PC-9 (cell line): ENCODE results near the gene CORO1A. TPM values are rescaled to one million over a fixed set of nuclear protein-coding genes. Genes with fewer than 3 reads are reported as not detected.
"Not testable (repeated sequence)": the region's sequence is repeated elsewhere in the genome, so short reads cannot be mapped to it uniquely, and the experiment has no call there.

Experiments
- BruUV-seq: library from RNA; stranded (reverse); fragments of 400-500 nt; replicated peaks from 2 replicates; lab custom pipeline; 2021; lab: Mats Ljungman, UMichigan
- CTCF ChIA-PET: fragments of 300-600 bp; sonication (Branson Sonifier 250); formaldehyde crosslinking; loops from one replicate; lab custom pipeline; 2022; ENCODE audit warnings: antibody characterized with exemption; lab: Charles Lee
- POLR2A ChIA-PET: fragments of 300-600 bp; sonication (Branson Sonifier 250); formaldehyde crosslinking; loops from one replicate; lab custom pipeline; 2022; ENCODE audit warnings: antibody characterized with exemption; ENCODE audit not compliant: unreplicated experiment; lab: Charles Lee
- DNase-seq, 2 experiments: peaks; one replicate each; pipeline versions ENCODE4 v3.0.0 to v3.0.0-alpha.2; 2015 to 2022; ENCODE audit warnings: mixed read lengths in 1 of 2
- H2AFZ ChIP-seq: fragments of 200-600 bp; sonication (generic); 2 replicates; pipeline ENCODE4 v1.8.1; 2017; ENCODE audit warnings: antibody characterized with exemption
- H3F3A ChIP-seq: fragments of 200-600 bp; sonication (generic); 2 replicates; pipeline ENCODE4 v1.8.1; 2017; ENCODE audit warnings: antibody characterized with exemption, mild to moderate bottlenecking, low read depth; ENCODE audit not compliant: insufficient read depth
- H3K27ac ChIP-seq: fragments of 200-600 bp; sonication (generic); 2 replicates; pipeline ENCODE4 v1.6.1; 2016; ENCODE audit warnings: mixed run types
- H3K27me3 ChIP-seq: fragments of 200-600 bp; sonication (generic); 2 replicates; pipeline ENCODE4 v1.6.1; 2016; ENCODE audit warnings: low read depth, mixed run types; ENCODE audit not compliant: insufficient read depth
- H3K36me3 ChIP-seq: fragments of 200-600 bp; sonication (generic); 2 replicates; pipeline ENCODE4 v1.6.1; 2016; ENCODE audit warnings: low read depth, mixed run types
- H3K4me1 ChIP-seq: fragments of 200-600 bp; sonication (generic); replicated peaks from 2 replicates; pipeline ENCODE4 v1.6.1; 2016; ENCODE audit warnings: mixed run types; ENCODE audit not compliant: insufficient read depth
- H3K4me2 ChIP-seq: fragments of 200-600 bp; sonication (generic); 2 replicates; pipeline ENCODE4 v1.6.1; 2017; ENCODE audit warnings: mixed run types
- H3K4me3 ChIP-seq: fragments of 200-600 bp; sonication (generic); 2 replicates; pipeline ENCODE4 v1.6.1; 2016; ENCODE audit warnings: mixed run types
- H3K79me2 ChIP-seq: fragments of 200-600 bp; sonication (generic); 2 replicates; pipeline ENCODE4 v1.6.1; 2017; ENCODE audit warnings: low read depth, mixed run types
- H3K9me2 ChIP-seq: fragments of 200-600 bp; sonication (generic); 2 replicates; pipeline ENCODE4 v1.8.1; 2017; ENCODE audit warnings: mild to moderate bottlenecking; ENCODE audit not compliant: insufficient read depth
- H3K9me3 ChIP-seq: fragments of 200-600 bp; sonication (generic); 2 replicates; pipeline ENCODE4 v1.8.1; 2016; ENCODE audit warnings: low read depth; ENCODE audit not compliant: insufficient read depth
- H4K20me1 ChIP-seq: fragments of 200-600 bp; sonication (generic); 2 replicates; pipeline ENCODE4 v1.8.1; 2017; ENCODE audit not compliant: insufficient read depth
- intact Hi-C: fragments of 100-400 bp; cut with micrococcal nuclease; formaldehyde crosslinking; loops from one replicate; pipeline ENCODE4 v1.10.0; 2022; ENCODE audit not compliant: unreplicated experiment
- total RNA-seq: library from RNA; stranded (reverse); gene quantifications from 2 replicates; pipeline ENCODE4 v1.2.3, GENCODE V29; 2021

CORO1A gene
- total RNA-seq, 1 experiment from 2014 or later = 7.9 TPM

DNA sequence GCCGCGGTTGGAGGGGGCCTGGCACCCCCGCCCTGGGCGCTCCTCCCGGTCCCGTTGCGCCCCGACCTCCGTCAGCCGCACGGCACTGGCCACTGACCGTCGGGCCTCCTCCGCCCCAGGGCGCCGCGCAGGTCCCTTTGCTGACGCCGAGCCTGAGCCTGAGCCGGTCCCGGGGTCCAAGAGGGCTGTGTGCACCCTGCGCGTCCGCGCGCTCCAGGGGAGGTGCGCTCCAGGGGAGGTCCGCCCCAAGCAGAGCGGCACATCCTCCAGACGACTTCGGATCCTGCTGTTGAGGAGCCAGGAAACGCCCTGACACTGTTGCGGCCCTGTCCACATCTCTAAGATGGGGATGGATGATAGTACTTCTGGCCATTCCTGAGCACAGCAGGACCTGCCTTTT, 22.9 kb downstream of the CORO1A start:
- H3K9me2 ChIP-seq, POLR2A ChIA-PET, H3K4me1 ChIP-seq, H3K9me3 ChIP-seq, H2AFZ ChIP-seq, intact Hi-C loops, CTCF ChIA-PET, H3F3A ChIP-seq, H3K27me3 ChIP-seq, DNase-seq, H4K20me1 ChIP-seq, BruUV-seq, H3K79me2 ChIP-seq, H3K36me3 ChIP-seq: not testable (repeated sequence)
- H3K4me2 ChIP-seq = peak overlapping the region; percentile 68
- H3K27ac ChIP-seq = peak overlapping the region; percentile 54; the same call in 1 of the 2 replicates
- H3K4me3 ChIP-seq = peak overlapping the region; percentile 60; the same call in 1 of the 2 replicates

DNA sequence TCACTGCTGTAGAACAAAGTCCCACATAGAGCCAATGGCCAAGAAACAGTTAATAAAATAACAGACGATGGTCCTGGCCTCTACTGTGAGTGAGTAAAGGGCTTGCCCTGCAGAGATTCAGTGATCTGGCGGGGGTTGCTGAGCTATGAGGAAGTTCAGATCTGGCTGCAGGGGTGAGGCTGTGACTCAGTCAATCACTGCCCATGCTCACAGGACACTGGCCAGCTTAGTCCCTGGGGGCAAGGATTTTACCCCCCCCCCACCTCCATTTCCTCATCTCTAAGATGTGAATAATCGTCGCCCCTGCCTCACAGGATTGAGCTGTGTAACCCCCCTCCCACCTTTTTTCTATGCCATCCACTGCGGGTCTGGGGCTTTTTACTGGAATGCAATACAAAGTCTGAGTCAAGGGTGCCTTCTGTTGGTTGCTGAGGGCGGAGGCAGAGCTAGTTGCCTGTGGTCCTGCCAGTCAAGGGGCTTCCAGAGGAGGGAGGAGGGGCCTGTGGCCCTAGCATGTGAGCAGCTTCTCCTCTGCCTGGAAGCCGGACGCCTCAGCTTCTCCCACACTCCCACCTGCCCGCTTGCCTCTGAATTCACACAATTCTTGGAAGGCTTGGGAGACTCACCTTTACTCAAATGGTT, 23.8 kb downstream of the CORO1A start:
- H3K4me2 ChIP-seq, intact Hi-C loops, H2AFZ ChIP-seq, H3K4me1 ChIP-seq, H3K79me2 ChIP-seq, H3K36me3 ChIP-seq, H3K27me3 ChIP-seq, CTCF ChIA-PET, H3K27ac ChIP-seq, H3K4me3 ChIP-seq, H4K20me1 ChIP-seq, H3K9me3 ChIP-seq, H3F3A ChIP-seq, BruUV-seq, H3K9me2 ChIP-seq: not testable (repeated sequence)
- DNase-seq = peak in 1 of 2 experiments; percentile 83
- POLR2A ChIA-PET = interaction anchor here (0.5 to 0.7 kb wide), 3 partner anchors 62 to 200 kb away, joined by 3 to 5 read pairs (median 3); no protein-coding TSS in a partner anchor

DNA sequence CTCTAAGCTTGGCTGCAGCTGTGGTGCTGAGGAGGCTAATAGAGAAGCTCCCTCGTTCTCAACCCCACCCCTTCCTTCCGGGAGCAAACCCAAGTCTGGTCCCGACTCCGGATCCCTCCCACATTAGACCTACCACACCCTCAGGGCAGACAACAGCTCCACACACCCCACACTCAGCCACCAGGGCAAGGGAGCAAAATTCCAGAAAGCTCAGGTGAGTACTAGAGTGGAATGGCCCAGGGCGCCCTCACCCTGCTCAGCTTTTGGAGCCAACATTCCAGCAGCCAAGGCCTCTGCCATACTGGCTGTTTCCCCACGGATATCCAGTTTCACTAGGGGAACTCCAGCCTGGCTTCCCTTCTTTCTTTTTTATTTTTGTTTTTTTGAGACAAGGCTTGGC, 25.6 kb downstream of the CORO1A start:
- H3K27me3 ChIP-seq, H3K4me2 ChIP-seq, BruUV-seq, H3K36me3 ChIP-seq, H3K4me1 ChIP-seq, H3K79me2 ChIP-seq, H3K27ac ChIP-seq, H4K20me1 ChIP-seq, H3K9me3 ChIP-seq, H3K9me2 ChIP-seq, CTCF ChIA-PET, H3F3A ChIP-seq, POLR2A ChIA-PET, intact Hi-C loops, H3K4me3 ChIP-seq, H2AFZ ChIP-seq: not testable (repeated sequence)
- DNase-seq = peak in 1 of 2 experiments; percentile 93

DNA sequence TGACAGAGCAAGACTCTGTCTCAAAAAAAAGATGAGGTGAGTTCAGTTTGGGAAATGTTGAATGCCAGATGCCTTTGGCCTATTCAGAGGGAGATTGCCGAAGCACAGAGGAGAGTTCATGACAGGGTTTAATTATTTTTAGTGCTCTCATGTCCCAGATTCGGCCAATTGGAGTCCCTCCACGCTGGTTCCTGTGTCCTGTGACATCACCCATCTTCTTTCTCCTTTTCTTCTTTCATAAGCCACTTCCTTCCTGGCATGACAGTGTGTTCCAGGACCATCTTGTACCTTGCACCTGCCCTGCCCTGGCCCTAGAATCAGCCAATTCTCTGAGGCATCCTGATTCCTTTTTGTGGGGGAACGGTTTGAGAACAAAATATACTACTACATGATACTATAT, 28.0 kb downstream of the CORO1A start:
- POLR2A ChIA-PET, H3K27ac ChIP-seq, intact Hi-C loops, H3K4me3 ChIP-seq, BruUV-seq, H3K4me1 ChIP-seq, H3K36me3 ChIP-seq, H4K20me1 ChIP-seq, H3K27me3 ChIP-seq, DNase-seq, H2AFZ ChIP-seq, CTCF ChIA-PET, H3K79me2 ChIP-seq, H3K9me3 ChIP-seq, H3K4me2 ChIP-seq, H3K9me2 ChIP-seq, H3F3A ChIP-seq: not testable (repeated sequence)

DNA sequence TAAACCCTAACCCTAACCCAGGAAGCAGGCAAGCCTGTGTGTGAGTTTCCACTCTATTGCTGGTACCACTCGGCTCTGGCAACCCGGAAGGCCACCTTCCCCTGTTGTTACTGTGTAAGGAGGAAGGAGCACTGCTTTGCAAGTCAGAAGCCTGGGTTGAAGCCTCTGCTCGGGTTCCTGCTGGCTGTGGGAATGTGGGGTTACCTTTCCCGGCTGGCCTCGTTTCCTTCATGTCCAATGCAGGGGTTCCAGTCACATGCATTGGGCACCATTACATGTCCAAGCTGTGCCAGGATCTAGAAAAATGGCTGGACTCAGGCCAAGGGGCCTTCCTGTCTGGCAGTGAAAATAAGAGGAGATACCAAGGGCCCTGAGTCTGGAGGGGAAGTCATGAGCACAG, 33.7 kb downstream of the CORO1A start:
- H3K27ac ChIP-seq, H3K9me2 ChIP-seq, BruUV-seq, H3K4me3 ChIP-seq, H2AFZ ChIP-seq, H3K79me2 ChIP-seq, POLR2A ChIA-PET, H3K36me3 ChIP-seq, H3F3A ChIP-seq, H3K4me1 ChIP-seq, H3K27me3 ChIP-seq, CTCF ChIA-PET, H3K4me2 ChIP-seq, H3K9me3 ChIP-seq, intact Hi-C loops, H4K20me1 ChIP-seq: not testable (repeated sequence)
- DNase-seq = peak in 1 of 2 experiments; percentile 4

Other genes starting within 250 kb of the CORO1A start
- gene TMEM219, start 221.5 kb upstream of the CORO1A start, total RNA-seq = 141 and 203 TPM in 2 replicates
- 76.6 and 82.9 TPM in 2 replicates for gene TAOK2, start 209.7 kb upstream of the CORO1A start, total RNA-seq
- 27.0 and 27.3 TPM in 2 replicates for gene HIRIP3, start 188.0 kb upstream of the CORO1A start, total RNA-seq
- gene INO80E, start 187.4 kb upstream of the CORO1A start, total RNA-seq = 102 TPM in 2 replicates
- 11.0 and 11.3 TPM in 2 replicates for gene DOC2A, start 172.6 kb upstream of the CORO1A start, total RNA-seq
- gene C16orf92, start 160.4 kb upstream of the CORO1A start, total RNA-seq = not detected in 2 replicates
- gene TLCD3B, start 152.3 kb upstream of the CORO1A start, total RNA-seq = 5.8 and 9.7 TPM in 2 replicates
- 2,395 and 3,090 TPM in 2 replicates for gene ALDOA, start 117.8 kb upstream of the CORO1A start, total RNA-seq
- 246 and 268 TPM in 2 replicates for gene PPP4C, start 107.6 kb upstream of the CORO1A start, total RNA-seq
- 8.3 and 9.6 TPM in 2 replicates for gene TBX6, start 91.7 kb upstream of the CORO1A start, total RNA-seq
- gene YPEL3, start 87.4 kb upstream of the CORO1A start, total RNA-seq = 95.4 and 129 TPM in 2 replicates
- 27.5 and 32.1 TPM in 2 replicates for gene GDPD3, start 70.1 kb upstream of the CORO1A start, total RNA-seq
- gene MAPK3, start 60.4 kb upstream of the CORO1A start, total RNA-seq = 113 and 133 TPM in 2 replicates
- gene BOLA2B, start 10.1 kb downstream of the CORO1A start, total RNA-seq = 258 and 379 TPM in 2 replicates
- 100 and 252 TPM in 2 replicates for gene SLX1A, start 10.3 kb downstream of the CORO1A start, total RNA-seq
- 95.2 and 103 TPM in 2 replicates for gene SULT1A3, start 15.7 kb downstream of the CORO1A start, total RNA-seq
- 24.6 and 30.6 TPM in 2 replicates for gene NPIPB13, start 64.9 kb downstream of the CORO1A start, total RNA-seq
- gene CD2BP2, start 171.7 kb downstream of the CORO1A start, total RNA-seq = 84.6 TPM in 2 replicates
- gene TBC1D10B, start 186.9 kb downstream of the CORO1A start, total RNA-seq = 85.0 and 90.8 TPM in 2 replicates
- gene MYL11, start 191.2 kb downstream of the CORO1A start, total RNA-seq = 1.4 and 2.6 TPM in 2 replicates
- 6.7 and 7.6 TPM in 2 replicates for gene SEPTIN1, start 199.0 kb downstream of the CORO1A start, total RNA-seq
- 20.1 and 25.9 TPM in 2 replicates for gene ZNF48, start 211.8 kb downstream of the CORO1A start, total RNA-seq
- 19.0 and 21.9 TPM in 2 replicates for gene ZNF771, start 224.0 kb downstream of the CORO1A start, total RNA-seq
- 80.4 and 109 TPM in 2 replicates for gene DCTPP1, start 246.4 kb downstream of the CORO1A start, total RNA-seq